GM23338 (cell line): ENCODE results near the gene RELB. TPM values are rescaled to one million over a fixed set of nuclear protein-coding genes. Genes with fewer than 3 reads are reported as not detected.

Experiments used
- ATAC-seq: fragments of 200-7000 bp; cut with Tn5 transposase; 3 replicates; pipeline ENCODE4 v1.9.1; 2020
- DNase-seq: peaks from one replicate; pipeline ENCODE4 v3.0.0-alpha.2; 2015; ENCODE audit warnings: low spot score
- H2AFZ ChIP-seq: fragments of 200-600 bp; sonication (generic); 2 replicates; pipeline ENCODE4 v1.8.0; 2016; ENCODE audit warnings: antibody characterized with exemption, mild to moderate bottlenecking, moderate library complexity
- H3F3A ChIP-seq: fragments of 200-600 bp; sonication (generic); replicated peaks from 2 replicates; pipeline ENCODE4 v1.8.0; 2017; ENCODE audit warnings: antibody characterized with exemption, mixed run types, low read depth
- H3K27ac ChIP-seq: fragments of 200-600 bp; sonication (generic); 2 replicates; pipeline ENCODE4 v1.6.1; 2016; ENCODE audit warnings: low read depth
- H3K27me3 ChIP-seq: fragments of 200-600 bp; sonication (generic); 2 replicates; pipeline ENCODE4 v1.8.0; 2016; ENCODE audit warnings: mild to moderate bottlenecking, mixed run types, moderate library complexity; ENCODE audit not compliant: insufficient read depth
- H3K36me3 ChIP-seq: fragments of 200-600 bp; sonication (generic); 2 replicates; pipeline ENCODE4 v1.8.0; 2016; ENCODE audit warnings: mild to moderate bottlenecking; ENCODE audit not compliant: insufficient read depth
- H3K4me1 ChIP-seq: fragments of 200-600 bp; sonication (generic); 2 replicates; pipeline ENCODE4 v1.8.0; 2016; ENCODE audit warnings: mild to moderate bottlenecking, moderate library complexity; ENCODE audit not compliant: insufficient read depth
- H3K4me2 ChIP-seq: fragments of 200-600 bp; sonication (generic); 2 replicates; pipeline ENCODE4 v1.7.1; 2017; ENCODE audit warnings: mixed run types
- H3K4me3 ChIP-seq: fragments of 200-600 bp; sonication (generic); 2 replicates; pipeline ENCODE4 v1.6.1; 2016; ENCODE audit warnings: mixed run types
- H3K79me2 ChIP-seq: fragments of 200-600 bp; sonication (generic); replicated peaks from 2 replicates; pipeline ENCODE4 v1.8.0; 2017; ENCODE audit warnings: mild to moderate bottlenecking; ENCODE audit not compliant: insufficient read depth
- H3K9me2 ChIP-seq: fragments of 200-600 bp; sonication (generic); 2 replicates; pipeline ENCODE4 v1.8.0; 2017; ENCODE audit not compliant: insufficient read depth
- H4K20me1 ChIP-seq: fragments of 200-600 bp; sonication (generic); replicated peaks from 2 replicates; pipeline ENCODE4 v1.8.0; 2017; ENCODE audit warnings: mild to moderate bottlenecking; ENCODE audit not compliant: insufficient read depth
- H3K27ac Mint-ChIP-seq: 2 replicates; pipeline ENCODE4 v1.8.0; 2020; ENCODE audit warnings: inconsistent platforms, mild to moderate bottlenecking, moderate library complexity, mixed read lengths
- H3K27me3 Mint-ChIP-seq: 3 replicates; pipeline ENCODE4 v1.8.0; 2022; ENCODE audit warnings: low read depth, mild to moderate bottlenecking, moderate library complexity, mixed read lengths, inconsistent platforms; ENCODE audit not compliant: insufficient read depth, poor library complexity
- H3K36me3 Mint-ChIP-seq: 3 replicates; pipeline ENCODE4 v1.8.0; 2021; ENCODE audit warnings: low read depth, mild to moderate bottlenecking, inconsistent platforms, moderate library complexity, mixed read lengths
- H3K4me1 Mint-ChIP-seq: 3 replicates; pipeline ENCODE4 v1.8.0; 2020; ENCODE audit warnings: mild to moderate bottlenecking, inconsistent platforms, mixed read lengths
- H3K4me3 Mint-ChIP-seq: 3 replicates; pipeline ENCODE4 v1.8.0; 2021; ENCODE audit warnings: moderate library complexity, mild to moderate bottlenecking, inconsistent platforms, mixed read lengths
- H3K9me3 Mint-ChIP-seq: 3 replicates; pipeline ENCODE4 v1.8.0; 2020; ENCODE audit warnings: moderate library complexity, mild to moderate bottlenecking, inconsistent platforms, mixed read lengths
- CREB1 ChIP-seq: fragments of 250-450 bp; sonication (Bioruptor Pico); IDR thresholded peaks from 2 replicates; pipeline ENCODE4 v1.5.0; 2020; ENCODE audit warnings: low read depth, mild to moderate bottlenecking, moderate library complexity
- CTCF ChIP-seq, 2 experiments: fragments of 200-600 bp in 1 of 2; sonication (generic) in 1 of 2; conservative IDR thresholded peaks; 2 replicates each; pipeline versions ENCODE4 v1.5.1 to v1.6.1; 2016 to 2017; ENCODE audit warnings: antibody characterized with exemption in 2 of 2, low read depth in 2 of 2, mild to moderate bottlenecking in 2 of 2, moderate library complexity in 1 of 2
- ETS1 ChIP-seq: IDR thresholded peaks from 2 replicates; pipeline ENCODE4 v1.6.1; 2016; ENCODE audit warnings: antibody characterized with exemption
- EZH2 ChIP-seq: fragments of 200-600 bp; sonication (generic); IDR thresholded peaks from one replicate; pipeline ENCODE4 v1.8.0; 2017; ENCODE audit warnings: antibody characterized with exemption, mild to moderate bottlenecking, low read depth; ENCODE audit not compliant: unreplicated experiment
- EZH2phosphoT487 ChIP-seq: fragments of 200-600 bp; sonication (generic); IDR thresholded peaks from one replicate; pipeline ENCODE4 v1.8.1; 2018; ENCODE audit warnings: antibody characterized with exemption; ENCODE audit not compliant: unreplicated experiment
- JUNB ChIP-seq: IDR thresholded peaks from one replicate; pipeline ENCODE4 v1.6.1; 2016; ENCODE audit warnings: antibody characterized with exemption; ENCODE audit not compliant: unreplicated experiment
- NANOG ChIP-seq: IDR thresholded peaks from 2 replicates; pipeline ENCODE4 v1.6.1; 2016; ENCODE audit warnings: antibody characterized with exemption, borderline replicate concordance
- POLR2AphosphoS5 ChIP-seq: IDR thresholded peaks from 2 replicates; pipeline ENCODE4 v1.6.1; 2016; ENCODE audit warnings: antibody characterized with exemption, low read depth
- REST ChIP-seq: IDR thresholded peaks from one replicate; pipeline ENCODE4 v1.6.1; 2018; ENCODE audit warnings: antibody characterized with exemption; ENCODE audit not compliant: unreplicated experiment
- STAT1 ChIP-seq: IDR thresholded peaks from one replicate; pipeline ENCODE4 v1.6.1; 2016; ENCODE audit warnings: antibody characterized with exemption; ENCODE audit not compliant: unreplicated experiment
- ZNF114 ChIP-seq: fragments of 250-450 bp; sonication (Bioruptor Pico); IDR thresholded peaks from 2 replicates; pipeline ENCODE4 v1.5.0; 2020; ENCODE audit warnings: mild to moderate bottlenecking, moderate library complexity
- ZNF331 ChIP-seq: fragments of 250-450 bp; sonication (Bioruptor Pico); IDR thresholded peaks from 2 replicates; pipeline ENCODE4 v1.5.0; 2020; ENCODE audit warnings: low read depth, mild to moderate bottlenecking, moderate library complexity
- ZNF462 ChIP-seq: fragments of 250-450 bp; sonication (Bioruptor Pico); IDR thresholded peaks from 2 replicates; pipeline ENCODE4 v1.5.0; 2020; ENCODE audit warnings: mild to moderate bottlenecking, moderate library complexity
- polyA plus RNA-seq: library from polyadenylated mRNA; unstranded; fragments of >200 nt; fragmentation: Nextera tagmentation; extraction: Ambion mirVana; gene quantifications from 2 replicates; pipeline ENCODE4 v1.2.1, GENCODE V29; 2016
- total RNA-seq: library from RNA; depleted of rRNA; stranded (reverse); fragments of >200 nt; shearing (Covaris generic); gene quantifications from 2 replicates; pipeline ENCODE4 v1.2.3, GENCODE V29; 2014

The RELB gene
- total and polyA plus RNA-seq, 2 experiments from 2014 or later = 7.9 to 13.1 TPM

- Mint-ChIP-seq H3K4me1 (peaks cover 10% of the 10 kb centered on the region), H3K36me3 (peaks cover 58% of the 10 kb centered on the region), H3K9me3 (no peaks in the 10 kb centered on the region), H3K27me3 (peaks cover 9% of the 10 kb centered on the region), H3K4me3 (peak overlapping the region; percentile 12; the same call in 1 of the 3 replicates), H3K27ac (no peak overlapping the region)
- H3K9me2 ChIP-seq = no peaks in the 10 kb centered on the region
- H3K79me2 ChIP-seq = peaks cover 62% of the 10 kb centered on the region
- no peaks in the 10 kb centered on the region for H3K27me3 ChIP-seq
- H3K4me1 ChIP-seq = peaks cover 6% of the 10 kb centered on the region
- H3F3A ChIP-seq = peaks cover 20% of the 10 kb centered on the region
- H3K27ac ChIP-seq = no peak overlapping the region
- H2AFZ ChIP-seq = no peak overlapping the region
- no peak for DNase-seq
- no peak overlapping the region for H3K4me3 ChIP-seq
- peaks cover 20% of the 10 kb centered on the region; the same call in 1 of the 2 replicates for H3K36me3 ChIP-seq
- H3K4me2 ChIP-seq = no peak overlapping the region
- H4K20me1 ChIP-seq = peaks cover 36% of the 10 kb centered on the region
- no peak for ATAC-seq
- TF ChIP-seq JUNB (no peak), ETS1 (no peak), ZNF462 (CRISPR knock-in tag) (no peak), CTCF (conservative IDR thresholded peaks at IDR 0.05; ENCODE audit: low read depth in 2 of 2) (no peak), ZNF331 (CRISPR knock-in tag) (no peak), CREB1 (no peak), EZH2 (no peak), POLR2AphosphoS5 (no peak), NANOG (no peak), STAT1 (no peak), EZH2phosphoT487 (no peak), REST (no peak), ZNF114 (CRISPR knock-in tag) (no peak)
Observed at GRCh38 chr19:45041125-45041524, 39.9 kb downstream of the RELB start.
